Left lobe of liver (tissue), 2 donors: ENCODE measurements around the gene TNIK. TPM values are rescaled to one million over a fixed set of nuclear protein-coding genes. Genes with fewer than 3 reads are reported as not detected.

Experiments
- ATAC-seq: fragments of 200-7000 bp; cut with Tn5 transposase; one replicate; pipeline ENCODE4 v1.9.1; 2020; ENCODE audit warnings: mild to moderate bottlenecking, moderate library complexity
- DNase-seq: peaks from one replicate; pipeline ENCODE4 v3.0.0-alpha.2; 2020; ENCODE audit warnings: low spot score
- total RNA-seq: library from RNA; stranded (reverse); gene quantifications from one replicate; pipeline ENCODE4 v1.2.1, GENCODE V29; 2021
- donor health status: DM: no; HTN: no; CAD: no; lungs with moderate emphysema.
- donor health status: DM: no; HTN: yes; CAD: no.

The TNIK gene
- total RNA-seq, 1 donor from 2014 or later = 4.0 TPM

DNA sequence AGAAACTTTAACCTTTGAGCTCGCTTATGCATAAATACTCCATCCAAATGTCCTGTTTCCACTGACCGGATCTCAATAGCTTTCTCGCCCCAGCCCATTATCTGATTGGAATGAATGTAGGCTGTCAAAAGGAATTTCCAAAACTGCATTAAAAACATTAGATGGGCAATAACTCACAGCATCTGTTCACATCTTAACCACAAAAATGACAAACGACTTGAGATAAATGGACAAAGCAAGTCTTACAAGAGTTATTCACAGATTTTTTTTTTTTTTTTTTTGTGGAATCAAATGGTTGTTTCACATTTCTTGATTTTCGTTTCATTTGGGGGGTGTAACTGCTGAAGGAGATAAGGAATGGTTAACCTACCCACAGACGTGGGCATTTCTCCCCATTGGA lies 394.0 kb downstream of the TNIK start:
- ATAC-seq = no peak
- no peak for DNase-seq

DNA sequence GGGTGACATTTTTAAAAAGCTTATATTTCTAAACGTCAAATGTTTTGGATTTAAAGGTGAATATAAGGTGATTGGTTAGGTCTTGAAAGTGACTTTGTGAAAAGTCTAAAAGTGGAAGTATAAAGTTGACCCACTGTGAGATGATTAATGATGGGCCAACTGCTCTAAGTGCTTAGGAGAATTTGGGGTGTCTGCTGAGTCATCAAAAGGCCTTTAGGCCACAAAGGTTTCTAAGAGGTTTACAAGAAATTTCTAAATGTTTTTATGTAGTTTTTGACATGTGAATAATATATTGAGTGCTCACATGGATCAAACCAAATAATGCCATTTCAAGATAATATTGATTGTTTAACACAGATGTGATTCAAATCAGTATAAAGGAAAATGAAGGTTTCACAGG lies 394.5 kb downstream of the TNIK start:
- ATAC-seq (no peak), DNase-seq (no peak)

GRCh38 chr3:171064461-171064860 lies 395.7 kb downstream of the TNIK start:
- ATAC-seq (no peak), DNase-seq (no peak)

- ATAC-seq (no peak), DNase-seq (no peak)
These were observed 398.5 kb downstream of the TNIK start for GRCh38 chr3:171061749-171062148.

DNA sequence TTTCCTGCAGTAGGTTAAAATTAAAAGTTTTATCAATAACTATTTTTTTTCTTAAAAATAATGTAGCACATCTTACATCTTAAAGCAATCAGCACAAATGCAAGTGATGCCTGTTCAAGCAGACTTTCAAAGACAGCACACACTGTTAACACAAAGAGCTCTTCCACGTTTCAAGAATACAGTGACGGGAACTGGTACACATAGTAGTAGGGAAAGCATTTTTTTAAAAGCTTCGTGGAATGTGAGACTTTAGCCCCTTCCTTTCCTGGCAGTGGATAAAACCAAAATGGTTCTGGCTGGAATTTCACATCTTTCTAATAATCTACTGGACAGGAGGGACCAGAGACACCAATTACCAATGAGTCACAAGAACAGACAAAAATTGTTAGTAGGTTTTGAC lies 400.2 kb downstream of the TNIK start:
- DNase-seq = no peak
- peak; percentile 23 for ATAC-seq

DNA sequence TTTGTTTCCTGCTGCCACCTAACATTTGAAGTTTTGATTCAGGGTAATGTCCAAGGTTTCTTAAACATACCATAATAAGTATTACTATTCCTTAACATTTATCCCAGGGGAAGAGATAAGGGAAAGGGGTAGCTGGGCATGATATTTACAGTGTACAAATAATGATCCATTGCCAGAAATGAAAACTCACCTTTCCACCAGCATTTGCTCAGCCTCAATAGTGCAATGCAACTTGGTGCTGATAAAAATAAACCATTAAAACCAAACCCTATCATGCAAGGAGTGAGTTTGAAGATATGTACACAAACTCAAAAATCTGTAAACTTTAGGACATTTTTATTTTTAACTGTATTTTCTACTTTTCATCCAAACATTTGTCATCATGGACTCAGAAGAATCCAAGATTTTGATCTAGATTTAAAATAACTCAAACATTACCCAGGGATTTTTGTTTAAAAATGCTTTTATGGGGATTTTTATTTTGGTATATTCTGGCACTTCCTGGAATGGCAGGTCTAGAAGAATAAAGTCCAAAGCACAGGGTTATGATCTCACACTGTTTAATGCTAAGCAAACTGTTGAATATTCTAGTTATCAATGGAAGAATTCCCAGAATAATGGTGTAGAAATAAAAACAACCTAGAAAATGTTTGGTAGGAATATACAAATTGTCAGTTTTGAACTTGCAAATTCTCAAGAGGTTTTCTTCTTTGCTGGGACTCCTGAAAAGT lies 401.2 kb downstream of the TNIK start:
- ATAC-seq = peak; percentile 65
- DNase-seq = no peak

DNA sequence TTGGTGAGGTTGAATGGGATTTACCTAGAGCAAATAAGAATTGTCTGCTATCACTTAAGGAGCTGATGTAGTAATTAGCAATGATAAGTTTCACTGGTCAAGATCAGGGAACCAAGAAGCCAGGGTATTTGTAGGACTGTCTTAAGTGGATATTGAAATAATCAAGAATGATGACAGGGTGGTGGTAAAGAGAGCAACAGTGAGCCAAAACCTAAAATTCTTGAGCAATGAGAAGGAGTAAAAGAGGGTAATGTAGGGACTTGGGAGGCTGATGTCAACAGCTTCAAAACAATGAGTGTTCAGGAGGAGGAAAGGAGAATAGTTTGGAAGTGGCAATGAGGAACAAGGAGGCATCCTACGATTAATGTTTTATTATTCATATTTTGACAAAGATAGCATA lies 402.1 kb downstream of the TNIK start:
- DNase-seq = no peak
- no peak for ATAC-seq

DNA sequence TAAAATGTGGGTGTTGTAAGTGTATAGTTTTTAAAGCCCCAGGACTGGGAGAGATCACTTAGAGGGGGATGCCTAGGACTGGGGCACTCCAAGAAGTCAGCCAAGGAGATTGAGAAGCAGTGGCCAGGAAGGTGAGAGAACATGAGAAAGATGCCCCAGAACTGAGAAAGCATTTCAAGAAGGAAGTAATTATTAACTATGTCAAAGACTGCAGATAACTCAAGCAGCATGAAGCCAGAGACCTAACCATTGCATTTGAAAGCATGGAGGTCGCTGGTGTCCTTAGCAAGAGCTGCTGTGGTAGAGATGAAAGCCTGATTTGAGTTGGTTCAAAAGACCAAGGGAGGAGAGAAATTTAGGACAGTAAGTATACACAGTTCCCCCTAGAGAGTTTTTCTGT lies 403.1 kb downstream of the TNIK start:
- ATAC-seq = no peak
- no peak for DNase-seq

DNA sequence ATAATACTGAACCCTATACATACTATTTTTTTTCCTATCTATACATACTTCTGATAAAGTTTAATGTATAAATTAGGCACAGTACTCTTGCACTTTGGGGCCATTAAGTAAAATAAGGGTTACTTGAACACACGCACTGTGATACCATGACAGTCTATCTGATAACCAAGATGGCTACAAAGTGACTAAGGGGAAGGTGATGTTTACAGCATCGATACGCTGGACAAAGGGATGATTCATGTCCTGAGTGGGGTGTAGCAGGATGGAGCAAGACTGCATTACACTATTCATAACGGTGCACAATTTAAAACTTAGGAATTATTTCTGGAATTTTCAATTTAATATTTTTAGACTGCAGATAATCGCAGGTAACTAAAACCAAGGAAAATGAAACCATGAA lies 403.7 kb downstream of the TNIK start:
- ATAC-seq (no peak), DNase-seq (no peak)

- no peak for ATAC-seq
- no peak for DNase-seq
These were observed 404.6 kb downstream of the TNIK start for GRCh38 chr3:171055336-171056178.

GRCh38 chr3:171054921-171055320 lies 405.3 kb downstream of the TNIK start:
- ATAC-seq = no peak
- DNase-seq = no peak

GRCh38 chr3:171054231-171054630 lies 406.0 kb downstream of the TNIK start:
- ATAC-seq (no peak), DNase-seq (no peak)

- DNase-seq (peak; percentile 63), ATAC-seq (peak; percentile 76)
These were observed 410.3 kb downstream of the TNIK start for GRCh38 chr3:171049861-171050444.

DNA sequence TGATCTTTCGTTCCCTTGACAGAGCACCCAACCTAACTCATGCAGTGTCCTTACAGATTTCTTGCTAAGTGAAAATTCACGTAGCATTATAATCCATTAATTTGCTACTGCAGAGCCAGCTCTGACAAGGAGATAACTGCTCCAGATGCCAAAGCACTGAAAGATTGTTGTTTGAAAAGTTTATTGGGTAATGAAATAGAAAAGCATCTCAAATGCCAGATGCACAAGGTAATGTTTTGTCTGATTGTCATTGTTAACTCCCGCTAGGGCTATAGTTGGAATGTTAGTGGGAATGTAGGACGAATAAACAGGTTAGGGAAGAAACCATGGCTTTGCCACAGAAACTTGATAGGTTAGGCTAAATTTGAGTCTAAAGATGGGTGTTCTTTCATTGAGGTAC lies 413.4 kb downstream of the TNIK start:
- ATAC-seq = no peak

GRCh38 chr3:171044835-171045793 lies 415.1 kb downstream of the TNIK start:
- DNase-seq (peak; percentile 80), ATAC-seq (peak; percentile 74)

More for the DNA sequence above, 413.4 kb downstream of the TNIK start:
- no peak for DNase-seq

DNA sequence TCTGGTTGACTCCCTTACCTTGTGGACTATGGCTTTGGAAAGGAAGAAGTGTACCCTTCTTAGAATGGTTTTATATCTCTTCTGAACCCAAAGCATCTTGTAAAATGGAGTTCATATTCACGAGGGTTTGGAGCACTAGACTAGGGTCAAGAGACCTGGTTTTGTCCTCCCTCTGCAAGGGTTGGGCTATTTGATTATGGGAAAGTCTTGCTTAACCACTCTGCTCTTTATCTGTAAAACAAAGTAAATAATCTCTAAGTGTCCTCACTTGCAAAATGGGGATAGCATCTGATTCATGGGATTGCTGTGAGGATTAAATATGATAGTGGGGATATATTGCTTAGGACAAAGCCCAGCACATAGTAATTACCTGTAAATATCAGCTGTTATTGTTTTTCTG lies 415.8 kb downstream of the TNIK start:
- DNase-seq (no peak), ATAC-seq (peak; percentile 58)

DNA sequence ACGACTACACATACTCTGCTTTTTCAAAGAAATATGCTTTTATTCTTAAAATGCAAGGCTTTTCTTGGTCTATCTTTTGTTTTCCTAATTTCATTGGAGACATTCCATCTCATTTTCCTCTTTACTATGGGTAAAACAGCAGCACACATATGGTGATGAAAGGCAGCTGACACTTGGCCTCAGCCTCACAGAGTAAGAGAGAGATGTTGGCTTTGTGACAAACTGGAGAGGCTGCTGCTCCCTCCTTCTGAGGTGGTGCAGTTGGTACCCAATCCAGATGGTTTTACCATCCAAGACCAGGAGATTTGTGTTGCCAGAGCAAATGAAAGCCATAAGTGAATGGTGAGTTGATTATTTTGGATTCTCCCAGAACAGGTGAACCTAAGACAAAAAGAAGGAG lies 420.5 kb downstream of the TNIK start:
- DNase-seq = no peak
- ATAC-seq = no peak

GRCh38 chr3:171038342-171038741 lies 421.9 kb downstream of the TNIK start:
- DNase-seq (no peak), ATAC-seq (no peak)

- ATAC-seq = peak; percentile 23
- DNase-seq = no peak
These were observed 431.4 kb downstream of the TNIK start for GRCh38 chr3:171028779-171029232.

DNA sequence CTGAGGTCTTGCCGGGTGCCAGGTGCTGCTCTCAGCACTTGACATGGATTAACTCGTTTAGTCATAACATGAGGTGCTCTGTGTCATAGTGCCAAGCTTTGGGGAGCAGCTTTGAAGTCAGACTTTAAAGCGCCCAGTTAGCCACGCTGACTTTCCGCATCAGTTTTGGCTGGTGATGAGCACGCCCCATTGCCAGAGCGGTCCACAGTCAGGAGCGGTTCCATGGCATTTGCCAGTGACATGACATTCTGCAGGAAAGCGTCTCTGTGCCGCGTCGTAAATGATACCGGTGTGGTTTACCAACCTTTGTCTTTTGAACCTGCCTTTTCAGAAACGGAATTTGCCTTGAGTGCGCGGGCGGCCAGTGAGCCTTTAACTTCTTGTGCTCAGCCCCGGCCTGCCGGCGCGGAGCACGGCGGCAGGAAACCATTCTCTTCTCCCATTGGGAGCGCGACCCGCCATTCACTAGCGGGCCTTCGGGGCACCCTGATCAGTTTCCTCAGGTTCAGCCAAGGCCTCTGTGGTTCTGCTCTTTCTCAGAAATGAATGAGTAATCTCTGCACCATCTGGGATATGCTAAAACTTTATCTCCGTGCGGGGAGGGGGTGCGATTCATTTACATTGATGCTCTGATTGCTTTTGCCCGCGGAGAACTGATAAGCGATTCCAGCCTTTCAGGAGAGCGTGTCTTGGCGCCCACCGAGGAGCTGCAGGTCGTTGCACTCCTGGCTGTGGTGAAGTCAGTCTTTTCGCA lies 432.0 kb downstream of the TNIK start:
- ATAC-seq (peak; percentile 63), DNase-seq (peak; percentile 83)
